Testis (tissue), 3 donors: Measurements from ENCODE around the gene SBNO2. TPM values are rescaled to one million over a fixed set of nuclear protein-coding genes. Genes with fewer than 3 reads are reported as not detected.

Source experiments
- DNase-seq: peaks from one replicate; pipeline ENCODE4 v3.0.0-alpha.2; 2019
- H3K27ac ChIP-seq, 2 donors: fragments of 200-600 bp; sonication (generic); one replicate each; pipeline ENCODE4 v1.5.1; 2019
- H3K27me3 ChIP-seq: fragments of 200-600 bp; sonication (generic); one replicate; pipeline ENCODE4 v1.5.1; 2019
- H3K36me3 ChIP-seq: fragments of 200-600 bp; sonication (generic); one replicate; pipeline ENCODE4 v1.5.1; 2017; ENCODE audit warnings: low read depth; ENCODE audit errors: missing control alignments
- H3K4me1 ChIP-seq: fragments of 200-600 bp; sonication (generic); one replicate; pipeline ENCODE4 v1.5.1; 2019
- H3K4me3 ChIP-seq, 2 donors: fragments of 200-600 bp; sonication (generic); one replicate each; pipeline ENCODE4 v1.5.1; 2017 to 2019
- H3K9me3 ChIP-seq: fragments of 200-600 bp; sonication (generic); one replicate; pipeline ENCODE4 v1.5.1; 2017
- CTCF ChIP-seq, 3 experiments: fragments of 450-650 bp in 2 of 3; fragments of 200-600 bp in 1 of 3; sonication (generic) in 1 of 3; IDR thresholded peaks; one replicate each; pipeline ENCODE4 v1.5.1; 2016 to 2019; ENCODE audit warnings: antibody characterized with exemption in 3 of 3, mild to moderate bottlenecking in 2 of 3, moderate library complexity in 1 of 3
- POLR2A ChIP-seq: fragments of 450-650 bp; IDR thresholded peaks from one replicate; pipeline ENCODE4 v1.6.1; 2017; ENCODE audit warnings: antibody characterized with exemption, mild to moderate bottlenecking, moderate library complexity
- WGBS, 2 donors: methylation state at CpG; one replicate each; pipeline ENCODE4 v1.1.5; 2018; 5-methylcytosine and 5-hydroxymethylcytosine counted together
- intact Hi-C: fragments of 100-400 bp; cut with DNase I; formaldehyde crosslinking; loops from one replicate; pipeline ENCODE4 v1.15.1; 2023; ENCODE audit warnings: low total_unique reads
- polyA plus RNA-seq: library from polyadenylated mRNA; stranded (reverse); fragments of 350-450 nt; fragmentation: Illumina TruSeq; extraction: RNeasy Lipid Tissue Mini Kit (QIAGEN cat#74804); gene quantifications from one replicate; pipeline ENCODE4 v1.2.3, GENCODE V29; 2014; ENCODE audit warnings: low read depth, low replicate concordance; ENCODE audit not compliant: insufficient read depth
- total RNA-seq, 2 donors: library from RNA; depleted of rRNA; stranded (reverse); fragments of >200 nt; gene quantifications; one replicate each; pipeline ENCODE4 v1.2.3, GENCODE V29; 2016

Gene SBNO2
- total and polyA plus RNA-seq, 3 donors from 2014 or later = 34.3 to 65.0 (median 58.9) TPM

GRCh38 chr19:1091544-1092175 is 82.4 kb downstream of the SBNO2 start:
- DNase-seq = no peak
- no peak for TF ChIP-seq CTCF (IDR thresholded peaks at IDR 0.05)
- no peak for TF ChIP-seq POLR2A
- Histone ChIP-seq H3K27ac (no peak overlapping the region), H3K36me3 (no peaks in the 10 kb centered on the region), H3K4me3 (no peak overlapping the region), H3K27me3 (no peaks in the 10 kb centered on the region), H3K4me1 (peaks cover 10% of the 10 kb centered on the region), H3K9me3 (no peaks in the 10 kb centered on the region)
- WGBS, 2 donors = 92% methylated on average over 27 of the region's 27 CpGs; no CpG with 5 or more reads in 1 of the 2 donors
- intact Hi-C loops = no loop called here

- 93 to 94% methylated on average over 12 to 37 of the region's 38 CpGs for WGBS, 2 donors
- Histone ChIP-seq H3K4me3 (no peak overlapping the region), H3K27me3 (no peaks in the 10 kb centered on the region), H3K36me3 (no peaks in the 10 kb centered on the region), H3K4me1 (peaks cover 10% of the 10 kb centered on the region), H3K9me3 (no peaks in the 10 kb centered on the region), H3K27ac (no peak overlapping the region)
- intact Hi-C loops = no loop called here
- no peak for TF ChIP-seq POLR2A
- TF ChIP-seq CTCF (IDR thresholded peaks at IDR 0.05) = no peak
- DNase-seq = no peak
Measured at GRCh38 chr19:1090731-1091543, 83.1 kb downstream of the SBNO2 start.

GRCh38 chr19:1089891-1090290 is 84.2 kb downstream of the SBNO2 start:
- Histone ChIP-seq H3K4me3 (no peak overlapping the region), H3K4me1 (peaks cover 10% of the 10 kb centered on the region), H3K36me3 (no peaks in the 10 kb centered on the region), H3K27me3 (no peaks in the 10 kb centered on the region), H3K27ac (no peak overlapping the region), H3K9me3 (no peaks in the 10 kb centered on the region)
- no peak for DNase-seq
- TF ChIP-seq CTCF (IDR thresholded peaks at IDR 0.05) = no peak
- TF ChIP-seq POLR2A = no peak
- intact Hi-C loops = no loop called here
- 72 to 81% methylated on average over 14 to 22 of the region's 22 CpGs for WGBS, 2 donors

GRCh38 chr19:1089126-1089771 is 84.8 kb downstream of the SBNO2 start:
- no peak for DNase-seq
- Histone ChIP-seq H3K27me3 (no peaks in the 10 kb centered on the region), H3K4me3 (no peak overlapping the region), H3K4me1 (peaks cover 7% of the 10 kb centered on the region), H3K36me3 (no peaks in the 10 kb centered on the region), H3K9me3 (no peaks in the 10 kb centered on the region), H3K27ac (no peak overlapping the region)
- 85 to 97% methylated on average over 4 to 32 of the region's 32 CpGs for WGBS, 2 donors
- TF ChIP-seq CTCF (IDR thresholded peaks at IDR 0.05) (no peak), POLR2A (no peak)
- intact Hi-C loops = no loop called here
